GM12874 (cell line): Measurements from ENCODE around the gene FRAT1.

Experiments
- TF ChIP-seq, protein P1 (sequence below): IDR thresholded peaks from 2 replicates; pipeline ENCODE4 v1.5.1; 2011; ENCODE audit warnings: low read depth, mild to moderate bottlenecking, control low read depth, low read length, moderate library complexity; ENCODE audit not compliant: insufficient read depth

FRAT1 gene

DNA sequence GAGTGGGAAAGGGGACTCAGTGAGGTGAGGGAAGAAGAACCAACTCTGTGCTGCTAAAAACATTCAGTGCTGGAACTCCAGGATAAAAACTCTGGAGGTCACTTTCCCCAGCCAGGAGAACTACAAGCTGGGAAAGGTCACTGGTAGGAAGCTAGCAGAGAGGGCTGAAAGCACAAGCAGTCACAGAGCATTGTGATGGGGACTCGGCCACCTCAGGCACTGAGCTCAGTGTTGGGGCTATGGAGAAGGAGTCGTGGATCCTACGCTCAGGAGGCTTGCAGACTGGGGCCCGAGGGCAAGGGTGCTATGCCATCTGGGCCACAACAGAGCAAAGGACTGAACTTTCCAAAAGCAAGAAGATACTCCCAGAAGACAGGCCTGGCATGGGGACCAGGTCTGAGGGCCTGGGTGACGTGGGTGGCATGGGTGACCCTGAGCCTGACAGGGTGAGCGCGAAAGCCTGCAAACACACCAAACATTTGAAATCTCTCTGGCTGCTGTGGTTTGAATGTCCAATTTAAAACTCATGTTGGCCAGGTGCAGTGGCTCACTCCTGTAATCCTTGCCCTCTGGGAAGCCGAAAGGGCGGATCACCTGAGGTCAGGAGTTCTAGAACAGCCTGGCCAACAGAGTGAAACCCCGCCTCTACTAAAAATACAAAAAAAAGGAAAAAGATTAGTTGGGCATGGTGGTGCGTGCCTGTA, 16.8 kb upstream of the FRAT1 start:
- TF ChIP-seq, protein P1, sequence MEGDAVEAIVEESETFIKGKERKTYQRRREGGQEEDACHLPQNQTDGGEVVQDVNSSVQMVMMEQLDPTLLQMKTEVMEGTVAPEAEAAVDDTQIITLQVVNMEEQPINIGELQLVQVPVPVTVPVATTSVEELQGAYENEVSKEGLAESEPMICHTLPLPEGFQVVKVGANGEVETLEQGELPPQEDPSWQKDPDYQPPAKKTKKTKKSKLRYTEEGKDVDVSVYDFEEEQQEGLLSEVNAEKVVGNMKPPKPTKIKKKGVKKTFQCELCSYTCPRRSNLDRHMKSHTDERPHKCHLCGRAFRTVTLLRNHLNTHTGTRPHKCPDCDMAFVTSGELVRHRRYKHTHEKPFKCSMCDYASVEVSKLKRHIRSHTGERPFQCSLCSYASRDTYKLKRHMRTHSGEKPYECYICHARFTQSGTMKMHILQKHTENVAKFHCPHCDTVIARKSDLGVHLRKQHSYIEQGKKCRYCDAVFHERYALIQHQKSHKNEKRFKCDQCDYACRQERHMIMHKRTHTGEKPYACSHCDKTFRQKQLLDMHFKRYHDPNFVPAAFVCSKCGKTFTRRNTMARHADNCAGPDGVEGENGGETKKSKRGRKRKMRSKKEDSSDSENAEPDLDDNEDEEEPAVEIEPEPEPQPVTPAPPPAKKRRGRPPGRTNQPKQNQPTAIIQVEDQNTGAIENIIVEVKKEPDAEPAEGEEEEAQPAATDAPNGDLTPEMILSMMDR, result no peak

DNA sequence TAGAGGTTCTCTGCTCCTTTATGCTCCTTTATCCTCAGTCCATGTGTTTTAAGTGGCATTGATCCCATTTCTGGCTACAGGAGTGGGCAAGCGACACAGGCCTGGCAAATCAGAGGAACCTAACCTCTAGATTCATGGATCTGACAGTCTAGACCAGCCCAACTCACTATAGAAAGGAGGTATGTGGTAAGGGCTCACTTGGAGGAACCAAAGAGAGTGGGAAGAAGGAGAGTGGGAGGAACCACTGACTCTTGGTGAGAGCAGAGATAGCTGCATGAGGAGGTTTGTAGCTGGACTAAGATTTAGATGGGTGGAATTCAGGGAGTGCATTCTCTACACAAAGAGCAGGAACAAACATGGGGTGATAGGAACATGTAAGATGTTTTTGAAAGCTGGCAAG, 11.6 kb upstream of the FRAT1 start:
- TF ChIP-seq, protein P1, result no peak

DNA sequence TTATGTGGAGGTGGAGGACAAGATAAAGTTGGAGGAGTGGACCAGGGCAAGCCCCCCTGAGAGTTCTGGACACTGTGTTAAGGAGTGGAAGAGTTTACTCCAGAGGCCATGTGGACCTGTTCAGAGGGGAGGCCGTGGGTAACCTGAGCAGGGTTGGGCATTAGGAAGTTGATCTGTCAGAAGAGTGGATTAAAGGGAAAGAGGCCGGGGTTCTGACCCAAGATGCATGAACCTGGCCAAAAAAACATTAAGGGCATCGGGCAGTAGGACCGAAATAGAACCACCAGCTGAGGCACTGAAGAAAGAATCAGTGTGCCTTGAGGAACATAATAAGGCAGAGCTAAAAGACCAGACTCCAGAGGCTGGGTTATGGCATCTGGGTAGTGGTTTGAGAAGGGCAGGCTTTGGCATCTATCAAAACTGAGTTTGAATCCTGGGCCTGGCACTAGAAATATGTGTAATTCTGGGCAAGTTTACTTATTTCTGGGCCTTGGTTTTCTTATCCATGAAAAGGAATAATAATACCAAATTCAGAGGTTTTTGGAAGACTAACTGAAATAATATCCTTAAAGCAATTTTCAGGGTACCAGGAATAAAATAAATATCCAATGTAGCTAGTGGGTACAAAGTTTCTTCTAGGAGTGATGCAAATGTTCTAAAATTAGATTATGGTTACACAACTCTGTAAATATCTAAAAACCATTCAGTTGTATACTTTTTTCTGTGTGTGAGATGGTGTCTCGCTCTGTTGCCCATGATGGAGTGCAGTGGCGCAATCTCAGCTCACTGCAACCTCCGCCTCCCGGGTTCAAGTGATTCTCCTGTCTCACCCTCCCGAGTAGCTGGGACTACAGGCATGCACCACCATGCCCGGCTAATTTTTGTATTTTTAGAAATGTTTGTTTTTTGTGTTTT, 10.9 kb upstream of the FRAT1 start:
- TF ChIP-seq, protein P1, result no peak

DNA sequence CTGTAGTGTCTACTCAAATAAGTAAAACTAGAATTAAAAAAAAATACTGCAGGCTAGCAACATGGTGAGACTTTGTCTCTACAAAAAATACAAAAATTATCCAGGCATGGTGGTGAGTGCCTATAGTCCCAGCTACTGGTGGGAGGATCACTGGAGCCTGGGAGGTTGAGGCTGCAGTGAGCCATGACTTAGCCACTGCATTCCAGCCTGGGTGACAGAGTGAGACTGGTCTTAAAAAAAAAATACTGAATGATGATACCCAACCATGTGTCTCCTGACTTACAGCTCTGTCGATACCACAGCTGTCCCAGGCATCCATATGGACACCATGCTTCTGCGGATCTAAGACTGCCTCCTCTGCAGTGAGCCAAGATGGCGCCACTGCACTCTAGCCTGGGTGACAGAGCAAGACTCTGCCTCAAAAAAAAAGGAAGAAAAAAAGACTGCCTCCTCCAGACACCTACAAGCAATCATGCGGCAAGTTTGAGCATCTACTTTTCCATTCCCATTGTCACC, 7.9 kb upstream of the FRAT1 start:
- TF ChIP-seq, protein P1, result no peak

DNA sequence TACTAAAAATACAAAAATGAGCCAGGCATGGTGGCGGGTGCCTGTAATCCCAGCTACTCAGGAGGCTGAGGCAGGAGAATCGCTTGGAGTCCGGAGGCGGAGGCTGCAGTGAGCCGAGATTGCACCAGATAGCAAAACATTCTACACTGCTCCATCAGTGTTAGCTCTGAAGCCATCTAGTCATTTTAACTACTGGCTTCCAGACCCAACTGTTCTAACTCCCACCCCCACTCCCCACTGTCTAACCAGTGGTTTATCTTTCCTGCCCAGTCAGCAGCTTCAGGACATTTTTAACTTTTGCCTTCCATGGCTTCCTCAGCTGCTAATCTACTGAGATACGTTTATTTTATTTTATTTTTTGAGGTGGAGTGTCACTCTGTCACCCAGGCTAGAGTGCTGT, 6.2 kb upstream of the FRAT1 start:
- TF ChIP-seq, protein P1, result no peak

DNA sequence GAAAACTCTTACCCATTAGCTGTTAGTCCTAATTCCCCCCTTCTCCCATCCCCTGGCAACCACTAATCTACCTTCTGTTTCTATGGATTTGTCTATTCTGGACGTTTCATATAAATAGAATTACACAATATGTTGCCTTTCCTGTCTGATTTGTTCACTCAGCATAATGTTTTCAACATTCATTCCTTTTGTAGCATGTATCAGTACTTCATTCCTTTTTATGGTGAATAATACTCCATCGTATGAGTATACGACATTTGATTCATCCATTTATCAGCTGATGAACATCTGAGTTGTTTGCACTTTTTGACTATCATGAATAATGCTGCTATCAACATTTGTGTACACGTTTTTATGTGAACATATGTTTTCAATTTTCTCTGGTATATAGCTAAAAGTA, 4.4 kb upstream of the FRAT1 start:
- TF ChIP-seq, protein P1, result no peak
